Measurements from ENCODE around the gene CEP57. TPM values are rescaled to one million over a fixed set of nuclear protein-coding genes. Genes with fewer than 3 reads are reported as not detected.

Gene CEP57
- total RNA-seq, 2 donors from 2014 or later = 54.6 to 88.1 TPM

DNA sequence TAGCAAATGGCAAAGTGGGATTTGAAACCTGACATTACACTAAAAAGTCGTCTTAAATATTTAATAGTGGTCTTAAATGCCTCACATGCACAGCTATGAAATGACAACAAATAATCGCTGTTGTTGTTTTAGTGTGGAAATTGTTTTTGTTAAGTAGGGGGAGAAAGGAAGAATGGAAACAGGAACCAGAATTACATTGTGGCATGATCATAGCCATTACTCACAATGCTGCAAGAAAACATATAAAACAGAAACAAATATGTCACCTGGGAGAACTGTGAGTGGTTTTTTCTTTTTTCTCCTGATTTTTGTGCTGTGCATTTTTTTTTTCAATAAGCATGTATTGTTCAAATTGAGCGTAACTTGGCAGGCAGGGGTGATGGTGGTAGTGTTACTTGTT is 23.6 kb upstream of the CEP57 start:
- H3K27me3 ChIP-seq (ENCODE audit: control insufficient read depth, insufficient read depth, low read length, poor library complexity, severe bottlenecking) = no peaks in the 10 kb centered on the region
- H3K9ac ChIP-seq (ENCODE audit: extremely low read depth, low read length, poor library complexity, severe bottlenecking) = no peak overlapping the region
- peaks cover 28% of the 10 kb centered on the region for H3K36me3 ChIP-seq (ENCODE audit: control insufficient read depth, insufficient read depth, low read length)
- Mint-ChIP-seq H3K36me3 (ENCODE audit: low read depth) (peaks cover 9% of the 10 kb centered on the region), H3K9me3 (no peaks in the 10 kb centered on the region), H3K27ac (no peak overlapping the region), H3K4me1 (no peaks in the 10 kb centered on the region), H3K4me3 (no peak overlapping the region), H3K27me3 (ENCODE audit: insufficient read depth) (no peaks in the 10 kb centered on the region)
- no peak for DNase-seq
- H3K4me3 ChIP-seq (ENCODE audit: low read length) = no peak overlapping the region
- 97% methylated on average over 2 of the region's 3 CpGs; no CpG with 5 or more reads in 1 of the 2 experiments for WGBS, 2 experiments (ENCODE audit: insufficient coverage in 1 of 2, insufficient read length in 1 of 2)
- TF ChIP-seq, protein P1, sequence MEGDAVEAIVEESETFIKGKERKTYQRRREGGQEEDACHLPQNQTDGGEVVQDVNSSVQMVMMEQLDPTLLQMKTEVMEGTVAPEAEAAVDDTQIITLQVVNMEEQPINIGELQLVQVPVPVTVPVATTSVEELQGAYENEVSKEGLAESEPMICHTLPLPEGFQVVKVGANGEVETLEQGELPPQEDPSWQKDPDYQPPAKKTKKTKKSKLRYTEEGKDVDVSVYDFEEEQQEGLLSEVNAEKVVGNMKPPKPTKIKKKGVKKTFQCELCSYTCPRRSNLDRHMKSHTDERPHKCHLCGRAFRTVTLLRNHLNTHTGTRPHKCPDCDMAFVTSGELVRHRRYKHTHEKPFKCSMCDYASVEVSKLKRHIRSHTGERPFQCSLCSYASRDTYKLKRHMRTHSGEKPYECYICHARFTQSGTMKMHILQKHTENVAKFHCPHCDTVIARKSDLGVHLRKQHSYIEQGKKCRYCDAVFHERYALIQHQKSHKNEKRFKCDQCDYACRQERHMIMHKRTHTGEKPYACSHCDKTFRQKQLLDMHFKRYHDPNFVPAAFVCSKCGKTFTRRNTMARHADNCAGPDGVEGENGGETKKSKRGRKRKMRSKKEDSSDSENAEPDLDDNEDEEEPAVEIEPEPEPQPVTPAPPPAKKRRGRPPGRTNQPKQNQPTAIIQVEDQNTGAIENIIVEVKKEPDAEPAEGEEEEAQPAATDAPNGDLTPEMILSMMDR (conservative IDR thresholded peaks at IDR 0.05) = no peak
- no peaks in the 10 kb centered on the region for H3K9me3 ChIP-seq (ENCODE audit: control insufficient read depth, low read length)
- H3K4me1 ChIP-seq (ENCODE audit: control insufficient read depth, insufficient read depth, low read length) = no peaks in the 10 kb centered on the region
- no peak overlapping the region for H3K27ac ChIP-seq (ENCODE audit: low read depth, low read length)

DNA sequence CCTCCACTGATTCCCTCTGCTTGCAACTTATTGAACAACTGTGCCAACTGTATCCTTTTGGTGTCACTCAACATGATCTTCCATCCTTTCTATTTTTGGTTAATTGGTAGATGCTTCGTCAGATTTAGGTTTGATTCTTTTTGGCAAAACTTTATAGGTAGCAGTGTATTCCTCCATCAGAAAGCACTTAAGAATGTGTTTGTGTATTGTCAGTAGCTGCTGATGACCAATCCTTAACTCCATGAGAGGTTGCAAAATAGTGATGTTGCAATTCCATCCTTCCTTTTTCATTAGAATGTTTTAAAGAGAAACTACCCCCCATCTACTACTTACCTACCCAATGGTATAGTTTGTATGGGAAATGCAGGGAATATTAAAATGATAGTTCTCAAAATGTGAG is 22.8 kb upstream of the CEP57 start:
- no peaks in the 10 kb centered on the region for H3K9me3 Mint-ChIP-seq

DNA sequence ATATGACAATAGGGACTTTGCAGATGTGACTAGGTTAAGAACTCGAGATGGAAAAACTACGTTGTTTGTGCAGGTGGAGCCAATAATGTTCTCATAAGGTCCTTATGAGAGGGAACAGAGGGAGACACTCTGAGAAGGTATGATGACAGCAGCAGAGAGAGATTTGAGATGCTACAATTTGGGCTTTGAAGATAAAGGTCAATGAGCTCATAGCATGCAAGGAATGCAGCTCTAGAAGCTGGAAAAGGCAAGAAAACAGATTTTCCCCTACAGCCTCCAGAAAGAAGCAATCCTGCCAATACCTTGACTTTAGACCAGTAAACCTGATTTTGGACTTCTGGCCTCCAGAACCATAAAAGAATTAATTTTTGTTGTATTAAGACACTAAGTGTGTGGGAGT is 21.8 kb upstream of the CEP57 start:
- Histone ChIP-seq H3K27me3 (ENCODE audit: control insufficient read depth, insufficient read depth, low read length, poor library complexity, severe bottlenecking) (no peaks in the 10 kb centered on the region), H3K27ac (ENCODE audit: low read depth, low read length) (no peak overlapping the region), H3K36me3 (ENCODE audit: control insufficient read depth, insufficient read depth, low read length) (peaks cover 43% of the 10 kb centered on the region), H3K9ac (ENCODE audit: extremely low read depth, low read length, poor library complexity, severe bottlenecking) (no peak overlapping the region), H3K4me1 (ENCODE audit: control insufficient read depth, insufficient read depth, low read length) (no peaks in the 10 kb centered on the region), H3K9me3 (ENCODE audit: control insufficient read depth, low read length) (no peaks in the 10 kb centered on the region), H3K4me3 (ENCODE audit: low read length) (no peak overlapping the region)
- Mint-ChIP-seq H3K4me3 (no peak overlapping the region), H3K27ac (no peak overlapping the region), H3K4me1 (no peaks in the 10 kb centered on the region), H3K9me3 (no peaks in the 10 kb centered on the region), H3K27me3 (ENCODE audit: insufficient read depth) (no peaks in the 10 kb centered on the region), H3K36me3 (ENCODE audit: low read depth) (peaks cover 18% of the 10 kb centered on the region)
- 99 to 100% methylated on average over 2 of the region's 2 CpGs for WGBS, 2 experiments (ENCODE audit: insufficient coverage in 1 of 2, insufficient read length in 1 of 2)
- TF ChIP-seq, protein P1 (conservative IDR thresholded peaks at IDR 0.05) = no peak
- no peak for DNase-seq

More for the DNA sequence above, 22.8 kb upstream of the CEP57 start:
- no peaks in the 10 kb centered on the region for H3K9me3 ChIP-seq (ENCODE audit: control insufficient read depth, low read length)
- H3K36me3 ChIP-seq (ENCODE audit: control insufficient read depth, insufficient read depth, low read length) = peaks cover 35% of the 10 kb centered on the region
- H3K4me3 Mint-ChIP-seq = no peak overlapping the region
- TF ChIP-seq, protein P1 (conservative IDR thresholded peaks at IDR 0.05) = no peak
- H3K27ac Mint-ChIP-seq = no peak overlapping the region
- no peak overlapping the region for H3K9ac ChIP-seq (ENCODE audit: extremely low read depth, low read length, poor library complexity, severe bottlenecking)
- no peak for DNase-seq
- no peaks in the 10 kb centered on the region for H3K27me3 Mint-ChIP-seq (ENCODE audit: insufficient read depth)
- H3K4me3 ChIP-seq (ENCODE audit: low read length) = no peak overlapping the region
- peaks cover 11% of the 10 kb centered on the region for H3K36me3 Mint-ChIP-seq (ENCODE audit: low read depth)
- H3K4me1 ChIP-seq (ENCODE audit: control insufficient read depth, insufficient read depth, low read length) = no peaks in the 10 kb centered on the region
- 80 to 88% methylated on average over 1 of the region's 1 CpG for WGBS, 2 experiments (ENCODE audit: insufficient coverage in 1 of 2, insufficient read length in 1 of 2)
- H3K27me3 ChIP-seq (ENCODE audit: control insufficient read depth, insufficient read depth, low read length, poor library complexity, severe bottlenecking) = no peaks in the 10 kb centered on the region
- no peaks in the 10 kb centered on the region for H3K4me1 Mint-ChIP-seq
- no peak overlapping the region for H3K27ac ChIP-seq (ENCODE audit: low read depth, low read length)

Data from endodermal cell (in vitro differentiated cells).